GM12875 (cell line): ENCODE results near the gene DNAJB11.
"Not testable (repeated sequence)": the region's sequence is repeated elsewhere in the genome, so short reads cannot be mapped to it uniquely, and the experiment has no call there.

Experiments used
- H3K4me3 ChIP-seq: one replicate; pipeline ENCODE4 v1.5.1; 2011; ENCODE audit warnings: low read depth, low read length, control low read depth
- TF ChIP-seq, protein P1 (sequence below): IDR thresholded peaks from 2 replicates; pipeline ENCODE4 v1.5.1; 2011; ENCODE audit warnings: low read depth, mild to moderate bottlenecking, control low read depth, inconsistent platforms, low read length, moderate library complexity, borderline replicate concordance; ENCODE audit not compliant: insufficient read depth

DNAJB11 gene

GRCh38 chr3:186577521-186577920, 7.0 kb downstream of the DNAJB11 start:
- TF ChIP-seq, protein P1, sequence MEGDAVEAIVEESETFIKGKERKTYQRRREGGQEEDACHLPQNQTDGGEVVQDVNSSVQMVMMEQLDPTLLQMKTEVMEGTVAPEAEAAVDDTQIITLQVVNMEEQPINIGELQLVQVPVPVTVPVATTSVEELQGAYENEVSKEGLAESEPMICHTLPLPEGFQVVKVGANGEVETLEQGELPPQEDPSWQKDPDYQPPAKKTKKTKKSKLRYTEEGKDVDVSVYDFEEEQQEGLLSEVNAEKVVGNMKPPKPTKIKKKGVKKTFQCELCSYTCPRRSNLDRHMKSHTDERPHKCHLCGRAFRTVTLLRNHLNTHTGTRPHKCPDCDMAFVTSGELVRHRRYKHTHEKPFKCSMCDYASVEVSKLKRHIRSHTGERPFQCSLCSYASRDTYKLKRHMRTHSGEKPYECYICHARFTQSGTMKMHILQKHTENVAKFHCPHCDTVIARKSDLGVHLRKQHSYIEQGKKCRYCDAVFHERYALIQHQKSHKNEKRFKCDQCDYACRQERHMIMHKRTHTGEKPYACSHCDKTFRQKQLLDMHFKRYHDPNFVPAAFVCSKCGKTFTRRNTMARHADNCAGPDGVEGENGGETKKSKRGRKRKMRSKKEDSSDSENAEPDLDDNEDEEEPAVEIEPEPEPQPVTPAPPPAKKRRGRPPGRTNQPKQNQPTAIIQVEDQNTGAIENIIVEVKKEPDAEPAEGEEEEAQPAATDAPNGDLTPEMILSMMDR, result no peak
- H3K4me3 ChIP-seq, result no peak overlapping the region

DNA sequence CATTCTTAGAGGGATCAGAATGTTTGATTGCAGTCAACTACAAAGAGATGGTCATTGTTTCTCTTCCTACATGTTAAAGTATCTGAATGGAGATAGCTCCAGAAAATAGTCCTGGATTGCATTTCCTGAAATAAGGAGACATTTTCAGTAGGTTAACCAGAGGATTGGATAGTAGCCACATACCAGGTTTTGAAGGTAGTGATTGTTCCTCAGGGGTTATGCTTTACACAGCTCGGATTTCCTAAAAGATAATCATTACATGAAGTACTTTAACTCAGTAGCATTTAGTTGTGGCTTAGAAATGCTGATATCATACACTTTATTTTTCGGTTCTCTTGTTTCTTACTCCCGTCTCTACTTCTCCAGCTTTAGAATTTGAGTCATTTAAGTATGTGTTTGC, 10.3 kb downstream of the DNAJB11 start:
- TF ChIP-seq, protein P1, result no peak
- no peak overlapping the region for H3K4me3 ChIP-seq

DNA sequence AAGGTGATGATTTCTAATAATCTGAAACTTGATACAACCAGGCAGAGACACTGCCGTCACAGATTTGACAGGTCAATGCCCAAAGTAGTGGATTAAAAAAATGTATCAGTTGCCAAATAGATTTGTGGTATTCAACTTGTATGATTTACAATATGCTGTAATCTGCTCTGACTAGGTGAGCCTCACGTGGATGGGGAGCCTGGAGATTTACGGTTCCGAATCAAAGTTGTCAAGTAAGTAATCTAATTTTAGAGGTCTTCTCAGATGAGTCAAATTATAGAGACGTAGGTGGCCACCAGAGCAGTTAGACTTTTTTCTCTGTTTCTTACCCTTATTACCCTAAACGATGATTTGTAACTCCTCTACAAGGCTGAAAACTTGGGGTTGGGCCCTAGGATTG, 12.0 kb downstream of the DNAJB11 start:
- TF ChIP-seq, protein P1, result no peak
- no peak overlapping the region for H3K4me3 ChIP-seq

DNA sequence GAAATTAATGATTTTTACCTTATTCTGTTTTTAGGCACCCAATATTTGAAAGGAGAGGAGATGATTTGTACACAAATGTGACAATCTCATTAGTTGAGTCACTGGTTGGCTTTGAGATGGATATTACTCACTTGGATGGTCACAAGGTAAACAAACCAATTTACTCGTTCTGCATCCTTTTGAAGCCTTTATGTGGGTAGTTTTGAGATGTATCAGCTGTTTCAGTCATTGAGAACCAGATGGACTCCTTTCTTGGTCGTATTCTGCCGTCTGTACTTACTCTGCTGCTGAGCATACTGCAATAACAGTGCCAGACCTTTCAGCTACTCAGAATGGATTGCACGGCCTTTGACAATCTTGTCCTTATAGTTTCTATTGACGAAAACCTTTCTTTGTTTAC, 13.3 kb downstream of the DNAJB11 start:
- TF ChIP-seq, protein P1, result no peak
- no peak overlapping the region for H3K4me3 ChIP-seq

GRCh38 chr3:186586245-186586644, 15.7 kb downstream of the DNAJB11 start:
- not testable (repeated sequence) for H3K4me3 ChIP-seq

DNA sequence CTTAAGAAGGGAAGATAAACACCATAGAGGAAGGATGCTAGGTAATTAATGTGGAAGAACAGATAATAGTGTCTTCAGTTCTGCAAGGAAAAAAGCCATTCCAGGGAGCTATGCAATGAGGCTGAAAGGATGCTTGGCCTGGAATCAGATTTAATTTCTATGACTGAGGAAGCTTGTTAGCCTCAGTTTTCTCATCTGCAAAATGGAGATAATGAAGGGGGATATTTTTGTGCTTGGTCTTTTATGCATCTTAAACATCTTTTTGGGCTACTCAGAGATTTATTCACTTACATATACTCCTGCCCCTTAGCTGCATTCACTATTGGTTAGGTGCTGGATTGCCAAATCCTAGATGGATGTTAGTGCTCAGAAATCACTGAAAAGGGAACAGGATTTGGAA, 16.7 kb downstream of the DNAJB11 start:
- TF ChIP-seq, protein P1, result no peak
- H3K4me3 ChIP-seq, result no peak overlapping the region

- H3K4me3 ChIP-seq, result no peak overlapping the region
- TF ChIP-seq, protein P1, result no peak
Observed at GRCh38 chr3:186588632-186589031, 18.1 kb downstream of the DNAJB11 start.

DNA sequence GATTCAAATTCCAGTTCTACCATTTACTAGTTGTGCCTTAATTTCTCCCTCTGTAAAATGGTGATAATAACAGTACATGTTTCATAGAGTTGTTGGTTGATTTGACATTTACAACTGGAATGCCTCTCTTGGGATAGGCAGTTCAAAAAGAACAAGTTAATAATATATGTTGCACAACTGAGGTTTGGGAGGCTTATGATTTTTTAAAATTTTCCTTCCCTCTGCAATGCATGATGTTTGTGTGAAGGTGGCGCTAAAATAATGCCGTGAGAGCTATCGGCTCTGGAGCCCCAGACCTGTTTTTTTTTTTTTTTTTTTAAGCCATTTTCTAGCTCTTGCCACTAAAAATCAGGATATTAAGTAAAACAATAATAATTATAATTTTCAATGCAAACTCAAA, 18.6 kb downstream of the DNAJB11 start:
- no peak overlapping the region for H3K4me3 ChIP-seq
- TF ChIP-seq, protein P1, result 0 out of 2 replicates have a peak, but pooled peaks have one; percentile 4
